A673 (cell line): ENCODE data around the gene SORCS1. TPM values are rescaled to one million over a fixed set of nuclear protein-coding genes. Genes with fewer than 3 reads are reported as not detected.

Experiments used
- BruUV-seq: library from RNA; stranded (reverse); fragments of 400-500 nt; replicated peaks from 2 replicates; lab custom pipeline; 2021; lab: Mats Ljungman, UMichigan
- CTCF ChIA-PET: fragments of 300-600 bp; sonication (Branson Sonifier 250); formaldehyde crosslinking; loops from one replicate; lab custom pipeline; 2022; ENCODE audit warnings: antibody characterized with exemption; lab: Charles Lee
- POLR2A ChIA-PET: fragments of 300-600 bp; sonication (Branson Sonifier 250); formaldehyde crosslinking; loops from one replicate; lab custom pipeline; 2022; ENCODE audit warnings: antibody characterized with exemption; ENCODE audit not compliant: low non-redundant PET; lab: Charles Lee
- DNase-seq: peaks from one replicate; pipeline ENCODE4 v3.0.0-alpha.2; 2015; ENCODE audit warnings: low spot score
- H3K27ac ChIP-seq: fragments of 200-600 bp; sonication (generic); 2 replicates; pipeline ENCODE4 v1.5.1; 2016; ENCODE audit warnings: mixed run types, low read depth, mild to moderate bottlenecking, mixed read lengths, antibody characterized with exemption, low read length; ENCODE audit not compliant: poor library complexity, severe bottlenecking
- H3K27me3 ChIP-seq: fragments of 200-600 bp; sonication (generic); replicated peaks from 2 replicates; pipeline ENCODE4 v1.6.1; 2017; ENCODE audit warnings: mixed run types, low read depth, mild to moderate bottlenecking, mixed read lengths, antibody characterized with exemption, low read length; ENCODE audit not compliant: insufficient read depth, poor library complexity
- H3K36me3 ChIP-seq: fragments of 200-600 bp; sonication (generic); 2 replicates; pipeline ENCODE4 v1.6.1; 2016; ENCODE audit warnings: mixed run types, mild to moderate bottlenecking, mixed read lengths, antibody characterized with exemption, low read length; ENCODE audit not compliant: insufficient read depth, poor library complexity, severe bottlenecking
- H3K4me1 ChIP-seq: fragments of 200-600 bp; sonication (generic); 2 replicates; pipeline ENCODE4 v1.6.1; 2017; ENCODE audit warnings: mixed run types, mild to moderate bottlenecking, mixed read lengths, antibody characterized with exemption, low read length; ENCODE audit not compliant: insufficient read depth, poor library complexity, severe bottlenecking
- H3K4me3 ChIP-seq: fragments of 200-600 bp; sonication (generic); 2 replicates; pipeline ENCODE4 v1.5.1; 2016; ENCODE audit warnings: low read depth, mixed run types, mild to moderate bottlenecking, mixed read lengths, low read length; ENCODE audit not compliant: poor library complexity, severe bottlenecking
- H3K9me3 ChIP-seq: fragments of 200-600 bp; sonication (generic); 2 replicates; pipeline ENCODE4 v1.6.1; 2016; ENCODE audit warnings: mixed run types, low read depth, mild to moderate bottlenecking, mixed read lengths, antibody characterized with exemption, low read length; ENCODE audit not compliant: poor library complexity, severe bottlenecking
- EZH2 ChIP-seq: fragments of 200-600 bp; sonication (generic); IDR thresholded peaks from 2 replicates; pipeline ENCODE4 v1.6.1; 2017; ENCODE audit warnings: borderline replicate concordance, low read depth, mild to moderate bottlenecking, mixed read lengths, antibody characterized with exemption, low read length; ENCODE audit not compliant: poor library complexity, severe bottlenecking
- intact Hi-C: fragments of 100-400 bp; cut with micrococcal nuclease; formaldehyde crosslinking; loops from one replicate; pipeline ENCODE4 v1.10.0; 2022; ENCODE audit not compliant: unreplicated experiment
- total RNA-seq: library from RNA; stranded (reverse); gene quantifications from 2 replicates; pipeline ENCODE4 v1.2.3, GENCODE V29; 2021
- TF ChIP-seq, protein P1 (sequence below): fragments of 300-800, 200-600 bp; sonication (generic); conservative IDR thresholded peaks from 2 replicates; pipeline ENCODE4 v1.5.1; 2017; ENCODE audit warnings: low read depth, mild to moderate bottlenecking, antibody characterized with exemption, low read length, moderate library complexity, mixed read lengths

Gene SORCS1
- total RNA-seq, 1 experiment from 2014 or later, result 0.34 TPM

DNA sequence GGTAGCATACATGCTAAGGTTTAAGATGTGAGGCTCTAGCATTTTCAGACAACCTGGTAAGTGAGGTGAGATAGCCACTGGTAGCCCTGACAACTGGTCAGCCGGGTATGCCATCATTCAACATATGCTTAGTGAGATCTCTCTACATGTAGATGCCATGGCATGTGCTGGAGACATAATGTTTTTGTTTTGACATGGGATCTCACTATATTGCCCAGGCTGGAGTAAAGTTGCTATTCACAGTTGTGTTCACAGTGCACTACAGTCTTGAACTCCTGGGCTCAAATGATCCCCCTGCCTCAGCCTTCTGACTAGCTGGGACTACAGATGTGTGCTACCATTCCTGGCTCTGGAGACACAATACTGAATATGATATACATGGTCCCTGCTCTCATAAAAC is 437.3 kb downstream of the SORCS1 start:
- TF ChIP-seq EZH2, result no peak
- TF ChIP-seq, protein P1, sequence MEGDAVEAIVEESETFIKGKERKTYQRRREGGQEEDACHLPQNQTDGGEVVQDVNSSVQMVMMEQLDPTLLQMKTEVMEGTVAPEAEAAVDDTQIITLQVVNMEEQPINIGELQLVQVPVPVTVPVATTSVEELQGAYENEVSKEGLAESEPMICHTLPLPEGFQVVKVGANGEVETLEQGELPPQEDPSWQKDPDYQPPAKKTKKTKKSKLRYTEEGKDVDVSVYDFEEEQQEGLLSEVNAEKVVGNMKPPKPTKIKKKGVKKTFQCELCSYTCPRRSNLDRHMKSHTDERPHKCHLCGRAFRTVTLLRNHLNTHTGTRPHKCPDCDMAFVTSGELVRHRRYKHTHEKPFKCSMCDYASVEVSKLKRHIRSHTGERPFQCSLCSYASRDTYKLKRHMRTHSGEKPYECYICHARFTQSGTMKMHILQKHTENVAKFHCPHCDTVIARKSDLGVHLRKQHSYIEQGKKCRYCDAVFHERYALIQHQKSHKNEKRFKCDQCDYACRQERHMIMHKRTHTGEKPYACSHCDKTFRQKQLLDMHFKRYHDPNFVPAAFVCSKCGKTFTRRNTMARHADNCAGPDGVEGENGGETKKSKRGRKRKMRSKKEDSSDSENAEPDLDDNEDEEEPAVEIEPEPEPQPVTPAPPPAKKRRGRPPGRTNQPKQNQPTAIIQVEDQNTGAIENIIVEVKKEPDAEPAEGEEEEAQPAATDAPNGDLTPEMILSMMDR, result no peak
- Histone ChIP-seq H3K9me3 (no peaks in the 10 kb centered on the region), H3K36me3 (no peaks in the 10 kb centered on the region), H3K27me3 (no peaks in the 10 kb centered on the region), H3K4me3 (no peak overlapping the region), H3K27ac (no peak overlapping the region), H3K4me1 (no peaks in the 10 kb centered on the region)
- ChIA-PET POLR2A (no interaction called here), CTCF (no interaction called here)
- intact Hi-C loops, result no loop called here
- DNase-seq, result no peak
- BruUV-seq, result no TSS peak

GRCh38 chr10:106722524-106722923 is 442.0 kb downstream of the SORCS1 start:
- Histone ChIP-seq H3K27ac (no peak overlapping the region), H3K4me1 (no peaks in the 10 kb centered on the region), H3K9me3 (no peaks in the 10 kb centered on the region), H3K36me3 (no peaks in the 10 kb centered on the region), H3K4me3 (no peak overlapping the region), H3K27me3 (no peaks in the 10 kb centered on the region)
- TF ChIP-seq, protein P1, result no peak
- no peak for TF ChIP-seq EZH2
- BruUV-seq, result no TSS peak
- CTCF ChIA-PET, result no interaction called here
- POLR2A ChIA-PET, result no interaction called here
- intact Hi-C loops, result no loop called here
- DNase-seq, result no peak

GRCh38 chr10:106720683-106721082 is 443.8 kb downstream of the SORCS1 start:
- no peak overlapping the region for H3K27ac ChIP-seq
- no peaks in the 10 kb centered on the region for H3K4me1 ChIP-seq
- no peaks in the 10 kb centered on the region for H3K36me3 ChIP-seq
- no TSS peak for BruUV-seq
- ChIA-PET POLR2A (no interaction called here), CTCF (no interaction called here)
- H3K4me3 ChIP-seq, result no peak overlapping the region
- TF ChIP-seq, protein P1, result no peak
- no peak for TF ChIP-seq EZH2
- H3K27me3 ChIP-seq, result no peaks in the 10 kb centered on the region
- DNase-seq, result no peak
- intact Hi-C loops, result no loop called here
- H3K9me3 ChIP-seq, result no peaks in the 10 kb centered on the region
